GM12878 (cell line): ENCODE data around the gene TYW1. TPM values are rescaled to one million over a fixed set of nuclear protein-coding genes. Genes with fewer than 3 reads are reported as not detected.
"Not testable (repeated sequence)": the region's sequence is repeated elsewhere in the genome, so short reads cannot be mapped to it uniquely, and the experiment has no call there.

Experiments used
- ATAC-seq: fragments of 200-7000 bp; cut with Tn5 transposase; 3 replicates; pipeline ENCODE4 v1.9.1; 2020; ENCODE audit warnings: mild to moderate bottlenecking, moderate library complexity
- BruUV-seq: library from RNA; stranded (reverse); fragments of 400-500 nt; replicated peaks from 2 replicates; lab custom pipeline; 2021; lab: Mats Ljungman, UMichigan
- CTCF ChIA-PET: fragments of 300-600 bp; sonication (Branson Sonifier 250); formaldehyde crosslinking; extraction: SDS; loops from one replicate; lab custom pipeline; 2021; ENCODE audit warnings: inconsistent platforms; lab: Yijun Ruan, JAX
- POLR2A ChIA-PET: fragments of 350-600 bp; formaldehyde crosslinking; extraction: SDS; loops from one replicate; lab custom pipeline; 2021; ENCODE audit warnings: inconsistent platforms; lab: Charles Lee
- RAD21 ChIA-PET: fragments of 300-600 bp; sonication (Branson Sonifier 250); formaldehyde crosslinking; loops from one replicate; lab custom pipeline; 2023; ENCODE audit warnings: antibody characterized with exemption; ENCODE audit not compliant: unreplicated experiment; lab: Charles Lee
- SMC1A ChIA-PET: fragments of 300-600 bp; sonication (Branson Sonifier 250); formaldehyde crosslinking; loops from one replicate; lab custom pipeline; 2023; ENCODE audit not compliant: unreplicated experiment, uncharacterized antibody; lab: Charles Lee
- DNase-seq: peaks from one replicate; pipeline ENCODE4 v3.0.0-alpha.2; 2011; ENCODE audit warnings: low read depth, low spot score
- FAIRE-seq: peaks from 3 replicates; lab custom pipeline; 2011; peaks lifted over from hg19 to GRCh38; lab: Jason Lieb, UNC
- H2AFZ ChIP-seq: 2 replicates; pipeline ENCODE4 v1.6.0; 2011; ENCODE audit warnings: low read depth, low read length, control low read depth; ENCODE audit not compliant: control insufficient read depth
- H3K27ac ChIP-seq: 2 replicates; pipeline ENCODE4 v1.5.1; 2011; ENCODE audit warnings: control low read depth; ENCODE audit not compliant: control insufficient read depth, insufficient read depth
- H3K27me3 ChIP-seq, 2 experiments: replicated peaks in 1 of 2; 2 replicates each; pipeline versions ENCODE4 v1.6.0 to v1.6.1; 2011; ENCODE audit warnings: low read length in 1 of 2; ENCODE audit not compliant: control insufficient read depth in 2 of 2, insufficient read depth in 2 of 2
- H3K36me3 ChIP-seq, 2 experiments: 2 replicates each; pipeline ENCODE4 v1.5.1; 2011; ENCODE audit warnings: low read length in 1 of 2; ENCODE audit not compliant: control insufficient read depth in 2 of 2, insufficient read depth in 2 of 2
- H3K4me1 ChIP-seq: 2 replicates; pipeline ENCODE4 v1.6.1; 2011; ENCODE audit warnings: mild to moderate bottlenecking, low read length, moderate library complexity, mixed read lengths; ENCODE audit not compliant: control insufficient read depth, insufficient read depth
- H3K4me2 ChIP-seq: 2 replicates; pipeline ENCODE4 v1.6.0; 2011; ENCODE audit warnings: control low read depth; ENCODE audit not compliant: control insufficient read depth, insufficient read depth
- H3K4me3 ChIP-seq: fragments of 200-600 bp; sonication (generic); 2 replicates; pipeline ENCODE4 v1.5.1; 2016
- H3K79me2 ChIP-seq: 2 replicates; pipeline ENCODE4 v1.6.0; 2011; ENCODE audit warnings: low read length; ENCODE audit not compliant: control insufficient read depth, insufficient read depth
- H3K9ac ChIP-seq: 2 replicates; pipeline ENCODE4 v1.8.0; 2011; ENCODE audit warnings: low read length, control low read depth, mixed read lengths; ENCODE audit not compliant: control insufficient read depth, insufficient read depth
- H3K9me3 ChIP-seq: replicated peaks from 3 replicates; pipeline ENCODE4 v1.5.1; 2011; ENCODE audit warnings: mild to moderate bottlenecking, low read length; ENCODE audit not compliant: control insufficient read depth, insufficient read depth
- H4K20me1 ChIP-seq: 2 replicates; pipeline ENCODE4 v1.6.0; 2011; ENCODE audit not compliant: control insufficient read depth, insufficient read depth
- WGBS: methylation state at CpG from one replicate; pipeline ENCODE4 v1.1.6; 2016; ENCODE audit warnings: low lambda C conversion rate; ENCODE audit not compliant: insufficient replicate concordance, insufficient coverage; ENCODE audit errors: missing lambda C conversion rate; 5-methylcytosine and 5-hydroxymethylcytosine counted together
- in situ Hi-C: fragments of 300-500 bp; cut with MboI; formaldehyde crosslinking; loops from 9 replicates; pipeline ENCODE4 v1.14.3; 2018; ENCODE audit warnings: mixed read lengths
- intact Hi-C: fragments of 100-400 bp; cut with micrococcal nuclease; formaldehyde crosslinking; loops from one replicate; pipeline ENCODE4 v1.14.2; 2022; ENCODE audit not compliant: unreplicated experiment
- polyA plus RNA-seq, 11 experiments: library from polyadenylated mRNA; depleted of rRNA in 4 of 11; unstranded in 6 of 11; stranded (reverse) in 5 of 11; fragments of >200 nt; fragmentation: Nextera tagmentation in 4 of 11; fragmentation: Illumina TruSeq in 1 of 11; extraction: Ambion mirVana in 4 of 11; extraction: Trizol in 1 of 11; gene quantifications; 1 replicate in 1 of 11; 2 replicates in 10 of 11; pipeline versions ENCODE4 v1.2.1 to v1.2.3, GENCODE V29; 2011 to 2016; ENCODE audit warnings: inconsistent platforms in 2 of 11, missing spikeins in 2 of 11, low read depth in 1 of 11
- total RNA-seq, 4 experiments: library from RNA; depleted of rRNA in 3 of 4; stranded (reverse); fragments of >200 nt in 3 of 4; fragmentation: Illumina TruSeq in 1 of 4; extraction: Trizol in 1 of 4; gene quantifications; 2 replicates each; pipeline versions ENCODE4 v1.2.1 to v1.2.3, GENCODE V29; 2013 to 2021

TYW1 gene
- total and polyA plus RNA-seq, 10 of the 15 experiments (the other 5 are each of a cell fraction or from before 2014, with no cell fraction given) = 11.3 to 29.0 (median 18.4) TPM

- in situ Hi-C loops = loop anchor here (25.0 kb wide), 1 partner anchor 269 kb away; no protein-coding TSS in a partner anchor
- H3K4me2 ChIP-seq, H4K20me1 ChIP-seq, H3K4me3 ChIP-seq, H3K27ac ChIP-seq, ATAC-seq, DNase-seq, H3K9ac ChIP-seq, POLR2A ChIA-PET, H2AFZ ChIP-seq, H3K79me2 ChIP-seq, H3K9me3 ChIP-seq, FAIRE-seq, H3K36me3 ChIP-seq, H3K4me1 ChIP-seq, H3K27me3 ChIP-seq, BruUV-seq, RAD21 ChIA-PET: not testable (repeated sequence)
- intact Hi-C loops = loop anchor here (5.0 kb wide), 1 partner anchor 259 kb away; no protein-coding TSS in a partner anchor
- 95% methylated on average over 2 of the region's 5 CpGs for WGBS
- SMC1A ChIA-PET = interaction anchor here (1.0 kb wide), 2 partner anchors 87 to 259 kb away, joined by 3 read pairs; no protein-coding TSS in a partner anchor
- CTCF ChIA-PET = interaction anchor here (0.5 kb wide), 1 partner anchor 983 kb away, joined by 3 read pairs; no protein-coding TSS in a partner anchor
Measured at GRCh38 chr7:67042781-67043558, 46.3 kb downstream of the TYW1 start.

- H3K79me2 ChIP-seq, H3K4me1 ChIP-seq, DNase-seq, H3K9ac ChIP-seq, H3K36me3 ChIP-seq, H2AFZ ChIP-seq, ATAC-seq, H3K4me2 ChIP-seq, H3K4me3 ChIP-seq, H3K27me3 ChIP-seq, FAIRE-seq, RAD21 ChIA-PET, H3K27ac ChIP-seq, POLR2A ChIA-PET, BruUV-seq, H3K9me3 ChIP-seq, CTCF ChIA-PET, H4K20me1 ChIP-seq: not testable (repeated sequence)
- intact Hi-C loops = loop anchor here (5.0 kb wide), 1 partner anchor 259 kb away; no protein-coding TSS in a partner anchor
- SMC1A ChIA-PET = interaction anchor here (1.0 kb wide), 1 partner anchor 87 kb away, joined by 3 read pairs; no protein-coding TSS in a partner anchor
- in situ Hi-C loops = loop anchor here (25.0 kb wide), 1 partner anchor 269 kb away; no protein-coding TSS in a partner anchor
- WGBS = 95% methylated on average over 4 of the region's 4 CpGs
Measured at GRCh38 chr7:67043559-67043930, 46.9 kb downstream of the TYW1 start.
